Spinal cord (tissue), 10 donors: Measurements from ENCODE around the gene CLEC14A. TPM values are rescaled to one million over a fixed set of nuclear protein-coding genes. Genes with fewer than 3 reads are reported as not detected.

Experiments used
- DNase-seq, 6 donors: peaks; one replicate each; pipeline versions ENCODE4 v3.0.0 to v3.0.0-alpha.2; 2013 to 2015; ENCODE audit warnings: low spot score in 6 of 6, low read depth in 4 of 6
- H3K27ac ChIP-seq: one replicate; pipeline ENCODE4 v1.5.1; 2013; ENCODE audit warnings: low read depth, low read length, control low read depth
- H3K27me3 ChIP-seq: one replicate; pipeline ENCODE4 v1.6.1; 2013; ENCODE audit warnings: low read length; ENCODE audit not compliant: control insufficient read depth, insufficient read depth
- H3K36me3 ChIP-seq: one replicate; pipeline ENCODE4 v1.6.1; 2013; ENCODE audit warnings: low read length; ENCODE audit not compliant: control insufficient read depth, insufficient read depth
- H3K4me1 ChIP-seq: one replicate; pipeline ENCODE4 v1.6.1; 2013; ENCODE audit warnings: low read length; ENCODE audit not compliant: control insufficient read depth, insufficient read depth
- H3K4me3 ChIP-seq: one replicate; pipeline ENCODE4 v1.5.1; 2013; ENCODE audit warnings: low read depth, low read length, control low read depth
- H3K9me3 ChIP-seq: one replicate; pipeline ENCODE4 v1.6.1; 2013; ENCODE audit warnings: low read length; ENCODE audit not compliant: control insufficient read depth, insufficient read depth
- WGBS: methylation state at CpG from one replicate; pipeline ENCODE4 v1.1.5; 2013; ENCODE audit warnings: missing lambda C conversion rate; ENCODE audit not compliant: insufficient coverage; 5-methylcytosine and 5-hydroxymethylcytosine counted together
- polyA plus RNA-seq, 2 donors: library from polyadenylated mRNA; unstranded; fragments of 120-200 nt; gene quantifications; one replicate each; pipeline ENCODE4 v1.2.1, GENCODE V29; 2013; ENCODE audit not compliant: insufficient read length in 2 of 2
- total RNA-seq, 2 donors: library from RNA; depleted of rRNA in 1 of 2; stranded (reverse); fragments of 120-200 nt in 1 of 2; fragments of >200 nt in 1 of 2; gene quantifications; one replicate each; pipeline versions ENCODE4 v1.2.3 to v1.2.4, GENCODE V29; 2013 to 2014
- donor health status: healthy.

The CLEC14A gene
- total and polyA plus RNA-seq, 4 donors = 11.1 to 24.2 (median 12.6) TPM

- H3K4me1 ChIP-seq = peaks cover 15% of the 10 kb centered on the region
- H3K4me3 ChIP-seq = no peak overlapping the region
- no peaks in the 10 kb centered on the region for H3K36me3 ChIP-seq
- peaks cover 18% of the 10 kb centered on the region for H3K27me3 ChIP-seq
- no peak overlapping the region for H3K27ac ChIP-seq
- WGBS = no CpG with 5 or more reads among the region's 4 CpGs
- no peaks in the 10 kb centered on the region for H3K9me3 ChIP-seq
- no peak for DNase-seq
These were observed 3.7 kb downstream of the CLEC14A start for GRCh38 chr14:38252066-38252710.

- Histone ChIP-seq H3K9me3 (no peaks in the 10 kb centered on the region), H3K27ac (no peak overlapping the region)
These were observed 5.6 kb downstream of the CLEC14A start for GRCh38 chr14:38250331-38250730.

DNA sequence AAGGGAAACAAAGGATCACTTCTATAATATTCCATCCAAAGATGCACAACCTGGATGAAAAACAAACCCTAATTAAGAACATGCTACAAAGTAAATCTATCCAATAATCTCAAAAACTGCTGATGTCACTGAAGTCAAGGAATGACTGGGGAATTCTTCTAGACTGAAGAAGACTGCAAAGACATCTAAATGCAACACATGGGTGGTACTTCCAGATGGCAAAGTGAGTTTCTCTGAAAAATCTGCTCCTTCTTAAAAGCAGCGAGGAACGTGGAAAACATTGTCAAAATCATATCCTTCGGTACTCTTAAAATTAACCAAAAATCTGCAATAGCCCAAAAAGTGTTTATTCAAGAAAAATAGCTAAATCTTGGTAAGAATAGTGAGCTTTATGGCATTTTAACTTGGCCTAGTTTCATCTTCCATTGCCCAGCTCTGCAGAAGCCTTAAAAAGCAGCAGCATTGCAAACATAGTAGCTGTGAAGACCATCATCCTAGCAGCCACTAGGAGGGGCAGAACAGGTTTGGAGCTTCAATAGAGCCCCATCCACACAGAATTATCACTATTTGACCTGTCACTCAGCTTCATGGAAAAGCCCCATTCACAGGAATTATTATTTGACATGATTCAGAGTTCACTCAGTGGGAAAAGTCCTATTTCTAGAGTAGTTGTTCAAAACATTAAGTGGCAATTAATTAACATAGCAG is 7.4 kb downstream of the CLEC14A start:
- no peak overlapping the region for H3K27ac ChIP-seq

More at GRCh38 chr14:38250331-38250730, 5.6 kb downstream of the CLEC14A start:
- Histone ChIP-seq H3K4me1 (peaks cover 9% of the 10 kb centered on the region), H3K36me3 (no peaks in the 10 kb centered on the region), H3K27me3 (peaks cover 12% of the 10 kb centered on the region), H3K4me3 (no peak overlapping the region)
- no peak for DNase-seq

DNA sequence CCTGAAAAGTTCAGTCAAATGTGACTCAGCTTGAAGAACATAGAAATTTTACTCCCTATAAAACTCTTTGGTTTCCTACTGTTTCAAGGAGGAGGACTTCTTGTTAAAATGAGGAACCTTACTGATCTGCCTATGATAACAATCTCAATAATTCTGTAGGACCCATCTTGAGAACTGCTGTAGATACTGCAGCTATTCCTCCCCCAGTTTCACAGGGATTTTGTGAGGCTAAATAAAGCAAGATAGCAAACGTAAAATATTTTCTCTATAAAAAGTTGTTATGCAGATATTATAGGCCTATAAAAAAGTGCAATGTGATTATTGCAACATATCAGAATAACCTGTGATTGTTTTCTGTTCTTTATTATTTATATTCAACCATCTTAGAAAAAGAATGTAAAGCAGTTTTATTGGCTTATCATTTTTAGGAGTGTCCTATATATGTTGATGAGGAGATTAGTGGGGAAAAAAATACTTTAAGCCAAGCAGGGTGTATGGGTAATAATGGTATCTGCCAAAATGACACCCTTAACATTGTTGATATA is 12.1 kb downstream of the CLEC14A start:
- Histone ChIP-seq H3K36me3 (no peaks in the 10 kb centered on the region), H3K9me3 (no peaks in the 10 kb centered on the region), H3K27me3 (no peaks in the 10 kb centered on the region), H3K4me1 (no peaks in the 10 kb centered on the region), H3K27ac (no peak overlapping the region), H3K4me3 (no peak overlapping the region)
- no CpG with 5 or more reads among the region's 1 CpG for WGBS
- DNase-seq = no peak

More for the DNA sequence above, 7.4 kb downstream of the CLEC14A start:
- whole genome bisulfite sequencing = no CpG with 5 or more reads among the region's 3 CpGs
- no peak for DNase-seq
- Histone ChIP-seq H3K9me3 (no peaks in the 10 kb centered on the region), H3K4me3 (no peak overlapping the region), H3K27me3 (no peaks in the 10 kb centered on the region), H3K36me3 (no peaks in the 10 kb centered on the region), H3K4me1 (no peaks in the 10 kb centered on the region)

DNA sequence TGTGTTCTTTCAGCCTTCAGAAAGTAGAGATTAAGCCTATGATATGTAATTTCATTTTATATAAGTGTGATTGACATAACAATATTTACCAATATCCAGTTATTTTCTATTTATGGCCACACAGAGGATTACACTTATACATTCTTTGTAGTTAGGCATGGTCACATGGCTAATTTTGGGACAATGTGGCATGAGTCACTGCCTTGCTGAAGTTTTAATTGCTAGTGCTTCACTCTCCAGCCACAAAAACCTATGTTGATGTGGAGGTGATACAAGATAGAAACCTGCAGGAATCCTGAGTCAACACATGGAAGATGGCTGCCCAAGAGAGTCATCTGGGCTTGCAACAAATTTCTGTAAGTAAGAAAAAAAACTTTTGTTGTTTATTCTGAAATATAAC is 17.0 kb downstream of the CLEC14A start:
- Histone ChIP-seq H3K27me3 (no peaks in the 10 kb centered on the region), H3K4me1 (no peaks in the 10 kb centered on the region), H3K9me3 (no peaks in the 10 kb centered on the region), H3K36me3 (no peaks in the 10 kb centered on the region), H3K27ac (no peak overlapping the region), H3K4me3 (no peak overlapping the region)
- no peak for DNase-seq

GRCh38 chr14:38238332-38238731 is 17.6 kb downstream of the CLEC14A start:
- Histone ChIP-seq H3K27ac (no peak overlapping the region), H3K27me3 (no peaks in the 10 kb centered on the region), H3K4me3 (no peak overlapping the region), H3K36me3 (no peaks in the 10 kb centered on the region), H3K9me3 (no peaks in the 10 kb centered on the region), H3K4me1 (no peaks in the 10 kb centered on the region)
- no peak for DNase-seq
- no CpG with 5 or more reads among the region's 1 CpG for WGBS

- H3K4me3 ChIP-seq = no peak overlapping the region
- H3K27me3 ChIP-seq = no peaks in the 10 kb centered on the region
- no peaks in the 10 kb centered on the region for H3K36me3 ChIP-seq
- H3K27ac ChIP-seq = no peak overlapping the region
- H3K9me3 ChIP-seq = no peaks in the 10 kb centered on the region
- WGBS = 81% methylated on average over 3 of the region's 5 CpGs
- peak in 1 of 6 donors; percentile 24 for DNase-seq
- H3K4me1 ChIP-seq = no peaks in the 10 kb centered on the region
These were observed 22.7 kb downstream of the CLEC14A start for GRCh38 chr14:38233218-38233617.

DNA sequence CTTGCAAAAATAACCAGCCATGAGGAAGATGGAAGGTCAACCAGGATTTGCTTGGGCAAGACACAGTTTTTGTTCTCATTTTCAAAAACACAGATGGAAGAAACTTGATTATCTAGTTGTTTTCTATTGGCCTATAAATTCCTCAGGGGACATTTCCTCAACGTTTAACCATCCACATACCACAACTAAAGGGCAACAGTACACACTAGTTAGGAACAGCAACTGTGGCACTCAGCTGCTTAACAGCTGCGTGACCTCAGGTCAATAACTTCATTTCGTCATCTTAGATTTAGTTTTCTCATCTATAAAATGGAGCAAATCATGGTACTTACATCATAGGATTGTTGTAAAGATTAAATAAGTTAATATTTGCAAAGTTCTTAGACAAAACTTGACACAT is 29.5 kb downstream of the CLEC14A start:
- no peaks in the 10 kb centered on the region for H3K36me3 ChIP-seq

GRCh38 chr14:38225946-38226345 is 29.9 kb downstream of the CLEC14A start:
- no peak for DNase-seq
- H3K36me3 ChIP-seq = no peaks in the 10 kb centered on the region
- H3K27me3 ChIP-seq = no peaks in the 10 kb centered on the region
- H3K27ac ChIP-seq = no peak overlapping the region
- H3K4me1 ChIP-seq = no peaks in the 10 kb centered on the region
- no CpG with 5 or more reads among the region's 2 CpGs for WGBS
- no peaks in the 10 kb centered on the region for H3K9me3 ChIP-seq
- H3K4me3 ChIP-seq = no peak overlapping the region

More for the DNA sequence above, 29.5 kb downstream of the CLEC14A start:
- Histone ChIP-seq H3K9me3 (no peaks in the 10 kb centered on the region), H3K4me1 (no peaks in the 10 kb centered on the region), H3K27ac (no peak overlapping the region), H3K4me3 (no peak overlapping the region), H3K27me3 (no peaks in the 10 kb centered on the region)
- 60% methylated on average over 1 of the region's 3 CpGs for WGBS
- no peak for DNase-seq

- Histone ChIP-seq H3K9me3 (no peaks in the 10 kb centered on the region), H3K27me3 (no peaks in the 10 kb centered on the region), H3K4me1 (no peaks in the 10 kb centered on the region), H3K36me3 (no peaks in the 10 kb centered on the region), H3K4me3 (no peak overlapping the region), H3K27ac (no peak overlapping the region)
- no peak for DNase-seq
These were observed 31.6 kb downstream of the CLEC14A start for GRCh38 chr14:38224338-38224737.
